Dedifferentiated amniotic fluid mesenchymal stem cell (primary cell): Measurements from ENCODE around the gene MOGAT1.
"Not testable (repeated sequence)": the region's sequence is repeated elsewhere in the genome, so short reads cannot be mapped to it uniquely, and the experiment has no call there.

Experiments
- DNase-seq: peaks from one replicate; pipeline ENCODE4 v3.0.0-alpha.2; 2016; ENCODE audit errors: extremely low spot score

The MOGAT1 gene

DNA sequence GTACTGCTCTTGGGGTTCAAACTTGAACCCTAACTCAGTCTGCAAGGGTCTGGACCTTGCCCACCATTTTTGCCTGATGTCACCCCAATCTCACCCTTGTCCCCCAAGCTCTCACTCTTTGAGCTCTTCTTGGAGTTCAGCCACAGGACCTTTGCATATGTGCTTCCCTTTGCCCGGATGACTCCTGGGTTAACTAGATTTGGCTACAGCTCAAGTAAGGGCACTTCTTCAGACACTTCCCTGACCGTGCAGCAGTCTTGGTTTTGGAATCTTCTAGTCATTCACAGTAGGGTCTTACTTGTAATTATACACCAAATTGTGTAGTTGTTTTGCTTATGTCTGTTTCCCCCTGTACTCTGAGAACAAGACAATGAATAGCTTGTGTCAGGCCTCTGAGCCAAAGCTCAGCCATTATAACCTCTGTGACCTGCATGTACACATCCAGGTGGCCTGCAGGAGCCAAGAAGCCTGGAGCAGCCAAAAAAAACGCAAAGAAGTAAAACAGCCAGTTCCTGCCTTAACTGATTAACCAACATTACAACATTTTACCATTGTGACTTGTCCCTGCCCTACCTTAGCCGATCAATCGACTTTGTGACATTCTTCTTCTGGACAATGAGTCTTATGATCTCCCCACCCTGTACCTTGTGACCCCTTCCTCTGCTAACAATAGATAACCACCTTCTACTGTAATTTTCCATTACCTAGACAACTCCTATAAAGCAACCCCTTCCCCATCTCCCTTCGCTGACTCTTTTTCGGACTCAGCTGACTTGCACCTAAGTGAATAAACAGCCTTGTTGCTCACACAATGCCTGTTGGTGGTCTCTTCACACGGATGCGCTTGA, 1.0 kb upstream of the MOGAT1 start:
- DNase-seq = no peak

DNA sequence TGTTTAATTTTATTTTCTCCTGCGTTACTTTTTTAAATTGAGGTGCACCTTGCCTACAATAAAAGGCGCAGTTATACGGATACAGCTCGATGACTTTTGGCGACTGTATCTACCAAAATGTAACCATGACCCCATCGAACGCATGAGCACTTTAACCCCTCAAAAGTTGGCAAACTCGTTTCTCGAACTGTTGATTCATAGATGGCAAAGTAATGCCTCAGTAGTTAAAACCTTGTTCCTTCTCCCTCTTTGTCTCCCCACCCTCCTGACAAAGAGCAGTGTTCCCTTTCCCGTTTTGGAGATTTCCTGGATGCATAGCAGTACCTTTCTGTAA, 577 bp downstream of the MOGAT1 start:
- no peak for DNase-seq

DNA sequence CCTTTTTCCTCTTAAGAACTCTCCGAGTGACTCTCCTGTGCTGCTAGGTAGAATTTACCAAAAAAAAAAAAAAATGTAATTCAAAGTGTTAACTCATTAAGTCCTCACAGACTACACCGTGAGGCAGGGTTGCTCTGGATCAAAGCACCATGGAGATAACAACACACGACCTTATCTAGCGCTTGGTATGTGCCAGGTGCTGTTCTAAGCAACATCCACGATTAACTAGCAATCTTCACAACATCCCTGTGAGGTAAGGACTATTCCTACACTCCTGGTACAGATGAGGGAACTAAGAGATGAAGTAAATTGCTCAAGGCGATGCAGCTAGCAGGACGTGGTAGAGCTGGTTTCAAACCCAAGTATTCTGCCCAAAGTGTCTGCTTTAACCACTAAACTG, 1.8 kb downstream of the MOGAT1 start:
- no peak for DNase-seq

DNA sequence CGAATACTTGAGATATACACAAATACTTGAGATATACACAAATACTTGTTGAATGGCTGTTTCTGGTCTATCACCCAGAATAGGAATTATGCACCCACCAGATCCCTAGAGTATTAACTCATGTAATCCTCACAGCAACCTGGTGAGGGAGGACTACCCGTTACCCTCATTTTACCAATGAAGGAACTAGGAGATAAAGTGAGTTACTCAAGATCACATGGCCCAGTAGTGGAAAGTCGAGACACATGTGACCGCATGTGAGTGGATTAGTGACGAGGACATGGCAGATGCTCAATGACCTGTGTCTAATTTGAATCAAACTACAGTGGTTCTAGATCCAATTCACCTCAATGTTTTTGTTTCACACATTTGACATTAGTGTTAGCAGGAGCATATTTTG, 2.4 kb downstream of the MOGAT1 start:
- DNase-seq = no peak

DNA sequence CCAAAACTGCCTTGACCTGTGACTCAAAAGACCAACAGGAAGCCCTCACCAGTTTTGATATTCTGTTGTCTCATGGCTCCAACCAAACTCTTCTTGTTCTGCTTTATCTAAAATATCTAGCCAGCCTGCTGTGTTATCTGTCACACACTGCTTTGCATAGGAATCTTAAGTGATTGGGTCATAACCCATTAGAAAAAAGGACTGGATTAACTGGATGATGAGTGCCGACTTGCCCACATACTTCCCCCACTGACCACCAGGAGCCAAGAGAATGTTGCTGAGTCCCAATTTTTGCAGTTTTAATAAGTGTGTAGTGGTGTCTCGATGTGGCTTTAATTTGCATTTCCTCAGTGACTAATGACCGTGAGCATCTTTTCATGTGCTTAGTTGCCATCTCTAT, 6.5 kb downstream of the MOGAT1 start:
- no peak for DNase-seq

DNA sequence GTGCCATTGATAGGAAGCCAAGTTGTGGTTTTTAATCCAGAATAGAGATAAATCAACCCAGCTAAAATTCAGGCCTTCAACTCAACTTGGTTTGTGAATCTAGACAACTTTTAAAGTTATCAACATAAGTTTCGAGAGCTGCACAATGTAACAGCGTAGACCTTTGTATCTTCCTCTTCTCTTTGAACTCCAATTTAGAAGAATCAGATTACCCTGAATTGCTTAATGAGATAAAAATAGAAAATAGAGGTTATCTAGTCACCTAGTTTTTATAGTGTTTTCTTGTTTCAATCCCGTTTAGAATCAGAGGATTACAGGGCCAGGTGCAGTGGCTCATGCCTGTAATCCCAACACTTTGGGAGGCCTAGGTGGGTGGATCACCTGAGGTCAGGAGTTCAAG, 12.3 kb downstream of the MOGAT1 start:
- no peak for DNase-seq

DNA sequence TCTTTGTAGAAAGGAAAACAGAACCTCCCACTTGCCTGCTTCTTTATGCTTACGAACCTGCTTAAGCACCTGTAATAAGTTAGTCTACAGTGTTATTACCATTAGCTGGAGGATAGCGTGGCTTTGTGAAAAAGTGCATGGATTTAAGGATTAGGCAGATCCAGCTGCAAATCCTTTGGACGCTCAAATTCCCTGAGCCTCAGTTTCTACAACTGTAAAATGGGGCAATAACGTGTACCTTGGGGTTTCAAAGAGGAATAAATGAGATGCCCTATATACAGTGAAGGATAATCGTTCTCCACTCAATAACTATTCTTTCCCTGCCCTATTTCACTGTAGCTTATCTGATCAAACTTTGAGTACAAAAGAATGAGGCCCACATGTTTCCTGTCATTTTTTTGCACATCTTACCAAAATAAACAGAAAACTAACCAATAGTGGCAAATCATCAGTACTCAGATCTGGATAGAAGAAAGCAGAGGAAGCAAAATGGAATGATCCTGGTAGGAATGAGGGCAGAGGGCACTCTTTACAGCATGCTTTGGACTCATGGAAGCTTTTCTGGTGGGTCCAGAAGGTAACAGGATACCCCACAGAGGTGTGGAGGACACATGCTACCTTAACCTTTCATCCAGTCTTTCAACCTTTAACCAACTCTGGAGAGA, 14.8 kb downstream of the MOGAT1 start:
- no peak for DNase-seq

DNA sequence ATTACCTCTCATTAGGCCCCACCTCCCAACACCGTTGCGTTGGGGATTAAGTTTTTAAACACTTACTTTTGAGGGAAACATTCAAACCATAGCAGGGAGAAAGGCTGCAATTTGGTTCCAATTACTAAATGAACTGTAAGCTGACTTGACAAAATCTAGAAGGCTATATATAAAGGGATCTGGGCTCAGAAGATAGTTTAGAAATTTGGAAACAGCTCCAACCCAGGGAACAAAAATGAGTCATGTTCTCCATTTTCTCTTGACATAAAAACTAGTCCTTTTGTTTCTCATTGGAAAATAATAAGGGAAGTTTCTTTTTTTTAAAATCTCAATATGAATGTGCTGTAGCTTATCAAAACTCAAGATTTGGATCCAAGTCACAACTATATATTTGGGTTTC, 17.5 kb downstream of the MOGAT1 start:
- DNase-seq = peak; percentile 34

DNA sequence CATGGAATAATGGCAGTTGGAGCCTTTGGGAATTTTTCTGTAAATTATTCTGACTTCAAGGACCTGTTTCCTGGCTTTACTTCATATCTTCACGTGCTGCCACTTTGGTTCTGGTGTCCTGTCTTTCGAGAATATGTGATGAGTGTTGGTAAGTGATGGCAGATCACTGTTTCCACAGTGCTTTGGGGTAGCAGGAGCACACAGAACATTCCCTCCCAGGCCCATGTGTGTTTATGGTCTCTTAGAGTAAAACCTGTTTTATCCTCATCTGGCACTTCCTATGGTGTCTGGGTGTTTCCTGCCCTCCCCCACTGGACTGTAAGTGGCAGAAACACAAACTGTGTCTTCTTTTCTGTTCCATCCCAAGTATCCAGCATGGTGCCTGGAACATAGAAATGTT, 17.9 kb downstream of the MOGAT1 start:
- DNase-seq = no peak

DNA sequence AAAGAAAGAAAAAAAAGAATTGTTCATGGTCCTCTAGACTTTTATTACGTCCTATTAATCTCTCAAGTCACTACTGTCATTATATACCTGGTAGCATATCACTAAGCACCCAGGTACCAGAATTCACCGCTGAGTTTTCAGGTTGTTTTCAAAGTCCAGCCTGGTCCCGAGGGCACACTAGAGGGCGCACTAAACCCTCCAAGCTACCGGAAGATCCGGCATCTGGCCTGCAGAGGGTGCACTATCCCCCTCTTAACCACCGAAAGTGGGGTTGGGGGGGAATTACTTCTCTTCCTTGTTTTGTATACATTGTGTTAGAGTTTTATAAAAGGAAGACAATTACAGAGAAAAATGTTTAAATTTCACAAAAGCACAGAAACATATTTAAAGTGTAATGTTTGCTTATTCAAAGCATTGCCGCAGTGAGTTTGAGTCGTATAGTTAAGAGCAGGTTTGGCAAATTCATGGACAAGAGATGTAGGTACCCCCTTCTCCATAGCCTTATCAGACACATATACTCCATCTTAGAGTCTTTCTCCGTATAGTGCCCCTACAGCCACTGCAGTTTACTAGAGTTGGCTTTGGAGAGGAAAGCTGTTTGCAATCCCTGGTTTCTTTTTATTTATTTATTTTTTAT, 19.2 kb downstream of the MOGAT1 start:
- DNase-seq = peak; percentile 71

DNA sequence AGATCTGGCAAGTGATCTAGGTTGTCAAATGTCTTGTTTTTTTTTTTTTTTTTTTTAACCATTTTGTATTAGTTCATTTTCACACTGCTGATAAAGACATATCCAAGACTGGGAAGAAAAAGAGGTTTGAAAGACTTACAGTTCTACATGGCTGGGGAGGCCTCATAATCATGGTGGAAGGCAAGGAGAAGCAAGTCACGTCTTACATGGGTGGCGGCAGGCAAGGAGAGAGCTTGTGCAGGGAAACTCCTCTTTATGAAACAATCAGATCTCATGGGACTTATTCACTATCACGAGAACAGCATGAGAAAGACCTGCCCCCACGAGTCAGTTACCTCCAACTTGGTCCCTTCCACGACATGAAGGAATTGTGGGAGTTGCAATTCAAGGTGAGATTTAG, 22.0 kb downstream of the MOGAT1 start:
- DNase-seq = not testable (repeated sequence)

DNA sequence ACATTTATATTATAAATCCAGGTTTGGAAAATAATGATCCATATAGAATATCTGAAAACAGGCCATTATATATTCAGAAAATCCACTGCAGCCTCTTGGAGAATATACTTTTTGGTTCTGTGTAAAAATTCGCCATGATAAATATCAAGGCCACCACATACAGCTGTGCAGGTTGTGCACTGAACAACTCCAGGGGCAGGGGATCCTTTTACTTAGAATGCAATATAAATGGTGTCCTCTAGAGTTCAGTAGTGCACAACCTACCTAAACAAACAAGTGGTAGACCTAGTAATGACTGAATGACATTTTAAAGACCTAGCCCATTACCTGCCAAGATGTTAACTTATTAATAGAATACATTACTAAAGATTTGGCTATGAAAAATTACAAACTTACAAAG, 22.4 kb downstream of the MOGAT1 start:
- DNase-seq = no peak

DNA sequence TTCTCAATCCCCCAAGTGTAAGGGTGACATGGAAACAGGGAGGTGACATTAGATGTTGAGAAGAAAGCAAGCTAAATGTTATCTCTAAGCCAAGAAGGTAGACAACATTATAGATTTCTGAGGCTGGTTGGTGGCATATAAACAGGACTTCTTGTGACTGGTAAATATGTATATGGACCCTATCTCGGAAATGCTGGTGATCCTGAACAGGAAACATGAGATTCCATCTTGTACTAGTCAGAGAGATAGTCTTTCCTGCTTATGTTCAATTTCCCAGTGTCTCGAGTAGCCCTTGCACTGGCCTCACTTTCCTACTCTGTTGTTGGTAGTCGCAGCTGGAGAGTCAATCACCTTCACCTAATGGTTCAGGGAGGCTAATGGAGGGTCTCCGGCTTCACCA, 26.8 kb downstream of the MOGAT1 start:
- DNase-seq = no peak

DNA sequence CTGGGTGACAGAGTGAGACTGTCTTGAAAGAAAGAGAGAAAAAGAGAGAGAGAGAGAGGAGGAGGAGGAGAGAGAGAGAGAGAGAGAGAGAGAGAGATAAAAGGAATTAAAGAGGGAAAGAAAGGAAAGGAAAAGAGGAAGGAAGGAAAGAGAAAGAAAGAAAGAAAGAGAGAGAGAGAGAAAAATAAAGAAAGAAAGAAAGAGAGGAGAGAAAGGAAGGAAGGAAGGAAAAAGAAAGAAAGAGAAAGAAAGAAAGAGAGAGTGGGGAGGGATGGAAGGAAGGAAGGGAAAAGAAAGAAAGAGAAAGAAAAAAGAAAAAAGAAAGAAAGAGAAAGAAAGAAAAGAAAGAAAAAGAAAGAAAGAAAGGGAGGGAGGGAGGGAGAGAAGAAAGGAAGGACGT, 29.8 kb downstream of the MOGAT1 start:
- DNase-seq = no peak

DNA sequence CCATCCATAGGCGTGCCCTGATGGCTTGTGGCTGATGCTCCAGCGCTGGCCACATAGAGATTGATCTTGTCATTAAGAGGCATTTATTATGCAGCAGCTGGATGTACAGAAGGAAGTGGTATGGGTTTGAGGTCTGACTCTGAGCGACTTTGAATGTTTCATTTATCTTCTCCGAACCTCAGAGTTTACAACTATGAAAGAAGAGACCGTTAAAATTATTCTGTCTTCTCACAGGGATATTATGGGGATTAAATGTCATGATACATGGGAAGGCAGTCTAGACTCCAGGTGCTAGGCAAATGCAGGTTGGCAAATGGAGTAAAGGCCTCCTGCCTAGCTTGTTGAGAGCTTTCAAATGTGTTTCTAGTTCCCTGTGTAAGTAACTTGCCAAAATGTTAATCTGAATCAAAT, 30.3 kb downstream of the MOGAT1 start:
- no peak for DNase-seq

DNA sequence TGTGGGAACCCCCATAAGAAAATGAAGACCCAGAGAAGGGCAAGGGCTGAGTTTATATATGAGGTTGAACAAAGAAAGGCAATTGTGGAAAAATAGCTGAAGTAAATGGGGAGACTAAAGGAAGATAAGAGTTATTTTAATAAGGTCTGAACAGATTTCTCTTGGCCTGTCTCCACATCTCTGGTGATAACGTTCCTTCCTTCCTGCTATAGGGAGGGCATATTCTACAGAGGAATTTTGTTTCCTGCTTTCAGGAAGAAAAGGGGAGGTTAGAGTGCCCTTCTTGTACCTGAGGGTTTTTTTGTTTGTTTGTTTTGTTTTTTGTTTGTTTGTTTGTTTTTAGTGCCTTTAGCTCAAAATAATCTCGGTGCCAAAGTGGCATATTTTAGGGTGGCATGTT, 31.6 kb downstream of the MOGAT1 start:
- no peak for DNase-seq

DNA sequence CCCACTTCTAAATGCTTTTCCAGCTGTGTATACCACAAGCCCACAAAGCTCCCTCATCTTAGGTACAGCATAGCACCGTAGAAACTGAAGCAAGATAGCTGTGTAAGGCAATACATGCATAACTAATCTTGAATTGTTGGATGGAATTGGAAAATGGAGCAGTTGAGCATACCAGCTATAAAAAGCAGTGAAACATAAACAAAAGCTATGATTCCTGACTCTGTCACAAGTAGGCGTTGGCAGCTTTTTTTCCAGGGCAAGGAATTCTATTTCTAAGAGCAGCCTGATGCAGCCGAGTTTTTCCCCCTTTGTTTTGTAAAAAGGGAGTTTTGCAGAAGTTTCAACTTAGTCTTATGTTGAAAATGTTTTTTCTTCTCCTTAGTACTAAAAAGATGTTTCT, 32.4 kb downstream of the MOGAT1 start:
- DNase-seq = peak; percentile 81

DNA sequence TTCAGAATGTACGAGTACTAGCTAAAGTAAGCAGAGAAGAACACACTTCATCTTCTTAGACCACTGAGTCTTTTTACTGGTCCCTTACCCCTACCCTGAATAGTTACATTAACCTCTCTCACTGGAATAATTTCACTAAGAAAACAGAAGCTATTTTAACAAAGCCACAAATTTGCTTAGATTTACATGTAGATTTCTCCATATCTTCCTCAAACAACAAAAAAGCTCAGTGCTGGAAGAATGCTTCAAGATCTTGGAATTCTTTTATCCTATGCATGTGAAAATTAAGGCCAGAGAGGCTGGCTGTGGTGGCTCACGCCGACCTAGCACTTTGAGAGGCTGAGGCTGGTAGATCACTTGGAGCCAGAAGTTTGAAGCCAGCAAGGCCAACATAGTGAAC, 35.2 kb downstream of the MOGAT1 start:
- DNase-seq = no peak

DNA sequence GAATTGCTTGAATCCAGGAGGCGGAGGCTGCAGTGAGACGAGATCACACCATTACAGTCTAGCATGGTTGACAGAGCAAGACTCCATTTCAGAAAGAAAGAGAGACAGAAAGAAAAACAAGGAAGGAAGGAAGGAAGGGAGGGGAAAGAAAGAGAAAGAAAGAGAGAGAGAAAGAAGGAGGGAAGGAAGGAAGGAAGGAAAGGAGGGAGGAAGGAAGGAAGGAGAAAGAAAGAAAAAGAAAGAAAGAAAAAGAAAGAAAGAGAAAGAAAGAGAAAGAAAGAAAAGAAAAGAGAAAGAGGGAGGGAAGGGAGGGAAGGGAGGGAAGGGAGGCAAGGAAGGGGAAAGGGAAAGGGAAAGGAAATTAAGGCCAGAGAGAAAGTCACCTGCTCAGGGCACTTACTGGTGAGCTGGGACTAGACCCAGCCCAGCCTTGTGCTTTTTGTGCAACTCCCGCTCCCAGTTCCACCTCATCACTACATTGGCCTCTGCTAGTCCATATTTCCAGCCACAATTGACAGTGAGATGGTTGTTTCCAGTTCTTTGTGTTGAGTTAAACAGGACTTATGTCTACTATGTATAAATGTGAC, 35.7 kb downstream of the MOGAT1 start:
- DNase-seq = no peak

DNA sequence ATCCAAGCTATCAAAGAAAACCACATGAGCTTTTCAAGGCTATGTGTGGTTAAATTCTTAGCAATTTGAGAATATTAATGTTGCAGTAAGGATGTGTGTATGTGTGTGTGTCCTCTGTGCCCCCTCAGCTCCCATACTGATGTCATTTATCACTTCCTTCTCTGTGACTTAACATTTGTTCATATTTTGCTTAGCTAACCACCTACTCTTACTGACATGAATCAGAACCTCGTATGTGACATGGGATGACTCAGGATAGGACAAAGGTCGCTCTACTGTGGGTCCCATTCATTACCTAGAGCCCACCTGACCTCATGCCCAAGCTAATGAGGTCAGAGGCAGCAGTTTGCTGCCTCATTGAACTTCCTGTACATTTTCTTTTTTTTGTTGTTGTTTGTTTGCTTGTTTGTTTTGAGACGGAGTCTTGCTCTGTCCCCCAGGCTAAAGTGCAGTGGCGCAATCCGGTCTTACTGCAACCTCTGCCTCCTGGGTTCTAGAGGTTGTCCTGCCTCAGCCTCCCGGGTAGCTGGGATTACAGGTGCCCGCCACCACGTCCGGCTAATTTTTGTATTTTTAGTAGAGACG, 36.3 kb downstream of the MOGAT1 start:
- DNase-seq = no peak

DNA sequence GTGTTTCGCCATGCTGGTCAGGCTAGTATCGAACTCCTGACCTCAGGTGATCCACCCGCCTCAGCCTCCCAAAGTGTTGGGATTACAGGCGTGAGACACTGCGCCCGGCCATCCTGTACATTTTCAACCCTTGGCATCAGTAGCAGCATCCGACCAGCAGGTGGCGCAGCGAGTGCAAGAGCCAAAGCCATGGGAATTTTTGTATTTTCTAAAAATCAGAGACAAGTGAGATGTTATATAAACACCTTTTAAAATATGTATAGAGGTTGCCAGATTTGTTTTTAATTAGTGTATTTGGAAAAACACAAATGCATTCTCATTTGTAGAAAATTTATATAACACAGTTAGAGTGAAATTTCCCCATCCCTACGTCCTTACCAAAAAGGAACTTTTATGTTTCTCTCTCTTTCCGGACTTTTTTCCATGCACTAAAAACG, 36.8 kb downstream of the MOGAT1 start:
- DNase-seq = peak; percentile 67

DNA sequence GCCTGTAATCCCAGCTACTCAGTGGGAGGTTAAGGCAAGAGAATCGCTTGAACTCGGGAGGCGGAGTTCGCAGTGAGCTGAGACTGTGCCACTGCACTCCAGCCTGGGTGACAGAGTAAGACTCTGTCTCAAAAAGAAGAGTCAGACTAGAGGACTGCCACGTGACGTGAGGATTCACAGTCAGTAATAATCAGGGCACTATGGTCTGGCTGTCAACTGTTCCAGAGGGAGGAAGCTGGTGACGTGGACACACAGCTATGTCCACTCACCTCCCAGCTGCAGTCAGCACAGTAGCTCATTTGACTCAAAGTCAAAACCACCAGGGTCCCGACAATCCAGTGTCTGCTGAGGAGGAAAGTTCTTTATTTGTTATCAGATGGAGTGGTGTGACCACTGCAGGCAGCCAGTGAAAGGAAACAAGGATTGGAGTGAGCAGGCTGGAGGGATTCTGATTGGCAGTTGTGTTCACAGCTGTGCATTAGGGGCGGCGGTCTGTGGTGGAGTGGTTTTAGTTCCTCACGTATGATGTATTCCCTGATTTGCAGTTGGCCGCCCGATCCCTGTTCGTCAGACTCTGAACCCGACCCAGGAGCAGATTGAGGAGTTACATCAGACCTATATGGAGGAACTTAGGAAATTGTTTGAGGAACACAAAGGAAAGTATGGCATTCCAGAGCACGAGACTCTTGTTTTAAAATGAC, 37.9 kb downstream of the MOGAT1 start:
- peak; percentile 86 for DNase-seq
